BLaER1 treated with 17β-estradiol and CSF1 and Interleukin-3, amounts not matched to agents 10 nM and 100 nM (cell line): ENCODE measurements around the gene CCDC144A.
"Not testable (repeated sequence)": the region's sequence is repeated elsewhere in the genome, so short reads cannot be mapped to it uniquely, and the experiment has no call there.

Experiments
- H3K27ac ChIP-seq, 11 experiments: shearing (Covaris generic); formaldehyde crosslinking; 2 replicates each; pipeline ENCODE4 v1.8.1; 2022
- H3K27me3 ChIP-seq, 11 experiments: shearing (Covaris generic); formaldehyde crosslinking; 2 replicates each; pipeline ENCODE4 v1.8.1; 2022
- H3K36me3 ChIP-seq, 11 experiments: shearing (Covaris generic); formaldehyde crosslinking; 2 replicates each; pipeline ENCODE4 v1.8.1; 2022
- H3K4me1 ChIP-seq, 10 experiments: shearing (Covaris generic); formaldehyde crosslinking; 2 replicates each; pipeline ENCODE4 v1.8.1; 2022
- H3K4me2 ChIP-seq, 11 experiments: shearing (Covaris generic); formaldehyde crosslinking; 2 replicates each; pipeline ENCODE4 v1.8.1; 2022
- H3K4me3 ChIP-seq, 10 experiments: shearing (Covaris generic); formaldehyde crosslinking; 2 replicates each; pipeline ENCODE4 v1.8.1; 2022
- H3K9ac ChIP-seq, 11 experiments: shearing (Covaris generic); formaldehyde crosslinking; 2 replicates each; pipeline ENCODE4 v1.8.1; 2022
- H3K9me3 ChIP-seq, 11 experiments: shearing (Covaris generic); formaldehyde crosslinking; replicated peaks in 1 of 11; 2 replicates each; pipeline ENCODE4 v1.8.1; 2022
- H4K20me1 ChIP-seq, 11 experiments: shearing (Covaris generic); formaldehyde crosslinking; 2 replicates each; pipeline ENCODE4 v1.8.1; 2022
- Cebpa-rat ChIP-seq, 11 experiments: shearing (Covaris generic); IDR thresholded peaks; 2 replicates each; pipeline ENCODE4 v1.8.1; 2022

CCDC144A gene, protein sequence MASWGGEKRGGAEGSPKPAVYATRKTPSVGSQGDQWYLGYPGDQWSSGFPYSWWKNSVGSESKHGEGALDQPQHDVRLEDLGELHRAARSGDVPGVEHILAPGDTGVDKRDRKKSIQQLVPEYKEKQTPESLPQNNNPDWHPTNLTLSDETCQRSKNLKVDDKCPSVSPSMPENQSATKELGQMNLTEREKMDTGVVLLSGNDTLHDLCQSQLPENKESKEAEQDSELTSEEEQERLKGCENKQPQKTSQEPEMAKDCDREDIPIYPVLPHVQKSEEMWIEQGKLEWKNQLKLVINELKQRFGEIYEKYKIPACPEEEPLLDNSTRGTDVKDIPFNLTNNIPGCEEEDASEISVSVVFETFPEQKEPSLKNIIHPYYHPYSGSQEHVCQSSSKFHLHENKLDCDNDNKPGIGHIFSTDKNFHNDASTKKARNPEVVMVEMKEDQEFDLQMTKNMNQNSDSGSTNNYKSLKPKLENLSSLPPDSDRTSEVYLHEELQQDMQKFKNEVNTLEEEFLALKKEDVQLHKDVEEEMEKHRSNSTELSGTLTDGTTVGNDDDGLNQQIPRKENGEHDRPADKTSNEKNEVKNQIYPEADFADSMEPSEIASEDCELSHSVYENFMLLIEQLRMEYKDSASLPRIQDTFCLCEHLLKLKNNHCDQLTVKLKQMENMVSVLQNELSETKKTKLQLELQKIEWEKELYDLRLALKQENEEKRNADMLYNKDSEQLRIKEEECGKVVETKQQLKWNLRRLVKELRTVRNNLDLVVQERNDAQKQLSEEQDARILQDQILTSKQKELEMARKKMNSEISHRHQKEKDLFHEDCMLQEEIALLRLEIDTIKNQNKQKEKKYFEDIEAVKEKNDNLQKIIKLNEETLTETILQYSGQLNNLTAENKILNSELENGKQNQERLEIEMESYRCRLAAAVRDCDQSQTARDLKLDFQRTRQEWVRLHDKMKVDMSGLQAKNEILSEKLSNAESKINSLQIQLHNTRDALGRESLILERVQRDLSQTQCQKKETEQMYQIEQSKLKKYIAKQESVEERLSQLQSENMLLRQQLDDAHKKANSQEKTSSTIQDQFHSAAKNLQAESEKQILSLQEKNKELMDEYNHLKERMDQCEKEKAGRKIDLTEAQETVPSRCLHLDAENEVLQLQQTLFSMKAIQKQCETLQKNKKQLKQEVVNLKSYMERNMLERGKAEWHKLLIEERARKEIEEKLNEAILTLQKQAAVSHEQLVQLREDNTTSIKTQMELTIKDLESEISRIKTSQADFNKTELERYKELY (N-terminal part only)

DNA sequence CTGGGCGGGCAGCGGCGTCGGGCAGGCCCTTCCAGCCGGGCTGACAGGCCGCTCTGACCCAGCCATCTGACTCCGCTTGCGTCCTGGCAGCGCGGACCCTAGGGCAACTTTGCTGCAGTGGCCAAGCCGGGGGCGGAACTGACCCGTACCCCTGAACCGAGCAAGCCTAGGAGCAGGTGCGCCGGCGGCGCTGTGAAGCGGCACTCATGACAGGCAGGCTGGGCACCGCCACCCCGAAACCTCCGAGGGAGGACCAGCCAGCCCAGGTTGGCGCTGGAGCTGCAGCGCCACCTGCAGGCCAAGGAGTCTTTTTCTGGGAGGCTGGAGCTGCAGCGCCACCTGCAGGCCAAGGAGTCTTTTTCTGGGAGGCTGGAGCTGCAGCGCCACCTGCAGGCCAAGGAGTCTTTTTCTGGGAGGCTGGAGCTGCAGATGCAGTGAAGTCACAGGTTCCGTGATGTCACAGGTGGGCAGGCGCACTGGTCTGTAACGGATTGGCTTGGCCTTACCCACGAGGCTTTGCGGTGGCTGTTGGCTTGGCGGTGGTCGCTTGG, at the start of gene CCDC144A:
CCDC144A (plus strand) TSS at position 511 of the 551 bp plus-strand sequence. CDS start 160 bp downstream, outside the sequence.
- H3K4me3 ChIP-seq, H4K20me1 ChIP-seq, H3K27me3 ChIP-seq, H3K9ac ChIP-seq, H3K4me1 ChIP-seq, H3K4me2 ChIP-seq, H3K36me3 ChIP-seq, H3K27ac ChIP-seq: not testable (repeated sequence)
- peaks cover 3 to 15% (median 12%) of the 10 kb centered on the region in 11 experiments; a peak in 15 of 22 replicates for H3K9me3 ChIP-seq

GRCh38 chr17:16649585-16649984, 40.5 kb upstream of the CCDC144A start:
- Histone ChIP-seq H3K4me3 (no peak overlapping the region), H3K4me2 (no peak overlapping the region), H3K9me3 (peaks cover 9 to 58% (median 17%) of the 10 kb centered on the region in 11 experiments; a peak in 20 of 22 replicates), H3K9ac (no peak overlapping the region), H3K27ac (no peak overlapping the region), H3K36me3 (peaks cover 19 to 68% (median 46%) of the 10 kb centered on the region in 11 experiments; a peak in 21 of 22 replicates), H3K4me1 (peaks cover 7 to 12% (median 9%) of the 10 kb centered on the region in 10 experiments; a peak in 17 of 20 replicates), H4K20me1 (no peaks in the 10 kb centered on the region), H3K27me3 (no peaks in the 10 kb centered on the region)
- no peak for TF ChIP-seq Cebpa-rat (IDR thresholded peaks at IDR 0.05)

- H3K9ac ChIP-seq = peak overlapping the region in 1 of 11 experiments; percentile 88; a peak in 1 of 22 replicates
These were observed 37.8 kb upstream of the CCDC144A start for GRCh38 chr17:16652252-16652651.

DNA sequence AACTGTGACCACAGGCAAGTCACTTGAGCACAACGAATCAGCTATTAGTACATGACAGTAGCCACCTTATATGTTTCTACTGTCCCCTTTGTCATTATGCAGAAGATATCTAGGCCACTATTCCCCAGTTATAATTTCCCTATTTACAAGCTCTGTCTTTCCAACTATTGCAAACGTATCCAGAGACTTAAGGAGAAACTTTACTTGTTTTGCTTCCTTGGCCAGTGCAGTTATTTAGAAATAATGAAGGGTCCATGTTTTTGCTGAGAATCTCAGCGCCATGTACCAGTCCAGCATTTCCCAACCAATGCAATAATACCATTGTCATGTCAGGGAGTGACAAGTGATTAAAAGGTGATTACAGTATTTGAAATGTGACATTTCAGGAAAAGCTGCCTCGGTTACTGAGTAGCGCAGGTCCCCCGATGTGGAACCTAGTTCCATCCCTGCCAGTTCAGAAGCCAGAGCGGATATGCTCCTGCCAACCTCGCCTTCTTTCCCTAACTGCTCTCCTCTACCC, 37.1 kb upstream of the CCDC144A start:
- Histone ChIP-seq H3K4me3 (peak overlapping the region; percentile 74 to 95 (median 86)), H3K27ac (peak overlapping the region; percentile 78 to 89 (median 84)), H3K4me1 (peaks cover 7 to 12% (median 9%) of the 10 kb centered on the region in 10 experiments; a peak in 17 of 20 replicates), H3K4me2 (peak overlapping the region; percentile 84 to 94 (median 91)), H3K9ac (peak overlapping the region; percentile 83 to 92 (median 89)), H3K27me3 (no peaks in the 10 kb centered on the region), H3K36me3 (peaks cover 2 to 34% (median 21%) of the 10 kb centered on the region in 11 experiments; a peak in 20 of 22 replicates), H4K20me1 (no peaks in the 10 kb centered on the region), H3K9me3 (peaks cover 1 to 44% (median 18%) of the 10 kb centered on the region in 11 experiments; a peak in 20 of 22 replicates)
- no peak for TF ChIP-seq Cebpa-rat (IDR thresholded peaks at IDR 0.05)

More at GRCh38 chr17:16652252-16652651, 37.8 kb upstream of the CCDC144A start:
- Histone ChIP-seq H4K20me1 (no peaks in the 10 kb centered on the region), H3K4me1 (peaks cover 7 to 12% (median 9%) of the 10 kb centered on the region in 10 experiments; a peak in 17 of 20 replicates), H3K36me3 (peaks cover 6 to 41% (median 26%) of the 10 kb centered on the region in 11 experiments; a peak in 21 of 22 replicates), H3K4me2 (peak overlapping the region; percentile 84 to 94 (median 91)), H3K27me3 (no peaks in the 10 kb centered on the region), H3K9me3 (peaks cover 0 to 44% (median 11%) of the 10 kb centered on the region in 11 experiments; a peak in 14 of 22 replicates), H3K4me3 (peak overlapping the region in 4 of 10 experiments; percentile 74 to 95 (median 88); a peak in 4 of 20 replicates), H3K27ac (no peak overlapping the region)
- no peak for TF ChIP-seq Cebpa-rat (IDR thresholded peaks at IDR 0.05)

DNA sequence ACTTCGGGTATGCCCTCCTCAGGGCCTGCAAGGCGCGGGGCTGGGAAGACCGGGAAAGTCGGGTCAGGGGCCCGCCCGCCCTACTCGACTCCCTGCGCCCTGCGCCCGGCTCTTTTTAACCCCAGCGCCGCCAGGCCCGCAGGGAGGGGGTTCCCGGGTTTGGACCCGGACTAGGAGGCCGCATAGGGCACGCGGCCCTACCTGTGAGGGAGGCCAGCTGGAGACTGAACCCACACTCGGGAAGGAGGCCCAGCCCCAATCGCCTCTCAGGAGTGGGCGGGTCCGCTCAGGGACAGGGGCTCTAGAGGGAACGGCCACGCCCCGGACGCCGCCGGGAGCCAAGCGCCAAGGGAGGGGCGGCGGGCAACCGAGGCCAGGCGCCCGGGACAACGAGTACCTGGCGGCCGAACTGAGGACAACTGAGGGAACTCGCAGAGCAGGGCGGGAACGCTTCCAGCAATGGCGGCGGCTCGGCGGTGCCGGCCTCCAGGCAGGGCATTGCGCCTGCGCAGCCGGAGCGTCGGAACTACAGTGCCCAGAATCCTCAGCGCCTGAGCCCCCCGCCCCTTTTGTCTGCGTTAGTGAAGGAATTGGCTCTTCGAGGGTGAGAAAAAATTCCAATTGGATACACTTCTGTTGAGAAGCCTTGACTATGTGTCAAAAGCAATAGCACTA, 36.5 kb upstream of the CCDC144A start, which contains the start of gene ZNF624:
ZNF624 (minus strand) TSS at position 484 of the 675 bp plus-strand sequence.
- Histone ChIP-seq H3K9me3 (peaks cover 7 to 44% (median 23%) of the 10 kb centered on the region in 11 experiments; a peak in 21 of 22 replicates), H3K27ac (peak within 1 kb of the TSS; percentile 78 to 89 (median 84)), H3K4me2 (peak within 1 kb of the TSS; percentile 84 to 94 (median 91)), H3K9ac (peak within 1 kb of the TSS; percentile 83 to 92 (median 89)), H3K4me1 (peaks cover 7 to 12% (median 9%) of the 10 kb centered on the region in 10 experiments; a peak in 17 of 20 replicates), H3K27me3 (no peaks in the 10 kb centered on the region), H3K4me3 (peak within 1 kb of the TSS; percentile 74 to 95 (median 86)), H3K36me3 (peaks cover 0 to 29% (median 15%) of the 10 kb centered on the region in 11 experiments; a peak in 17 of 22 replicates), H4K20me1 (no peaks in the 10 kb centered on the region)
- no peak for TF ChIP-seq Cebpa-rat (IDR thresholded peaks at IDR 0.05)

- Histone ChIP-seq H3K4me3 (no peak overlapping the region), H3K9ac (no peak overlapping the region), H3K27ac (no peak overlapping the region), H3K4me2 (no peak overlapping the region), H3K4me1 (peaks cover 0 to 10% (median 7%) of the 10 kb centered on the region in 10 experiments; a peak in 15 of 20 replicates), H3K27me3 (0 out of 22 replicates have a peak, but pooled peaks cover 0 to under 1% (median 0%) of the 10 kb centered on the region in 11 experiments), H3K9me3 (peaks cover 9 to 26% (median 18%) of the 10 kb centered on the region in 11 experiments; a peak in 21 of 22 replicates), H3K36me3 (no peaks in the 10 kb centered on the region), H4K20me1 (no peaks in the 10 kb centered on the region)
- TF ChIP-seq Cebpa-rat (IDR thresholded peaks at IDR 0.05) = no peak
These were observed 28.8 kb upstream of the CCDC144A start for GRCh38 chr17:16661217-16661616.

DNA sequence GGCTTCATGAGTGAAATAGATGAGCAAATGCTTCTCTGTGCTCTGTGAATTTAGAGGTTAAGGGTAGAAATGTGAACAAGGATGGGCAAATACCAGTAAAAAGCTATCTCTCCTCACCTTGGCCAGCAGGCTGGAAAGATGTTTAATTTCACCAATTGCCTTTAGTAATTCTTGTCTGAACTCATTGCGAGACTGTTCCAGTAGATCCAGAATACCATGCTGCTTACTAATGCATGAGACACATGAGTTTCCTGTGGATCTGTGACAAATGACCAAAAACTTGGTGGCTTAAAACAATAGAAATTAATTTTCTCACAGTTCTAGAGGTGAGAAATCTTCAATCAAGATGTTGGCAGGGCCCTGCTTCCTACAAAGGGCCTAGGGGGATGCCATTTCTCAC, 27.1 kb upstream of the CCDC144A start:
- H3K4me1 ChIP-seq = peaks cover 6 to 22% (median 18%) of the 10 kb centered on the region in 10 experiments; a peak in 19 of 20 replicates
- H3K27me3 ChIP-seq = peaks cover 11 to 15% (median 13%) of the 10 kb centered on the region in 11 experiments
- H3K9ac ChIP-seq = no peak overlapping the region
- no peaks in the 10 kb centered on the region for H3K36me3 ChIP-seq
- H3K4me3 ChIP-seq = no peak overlapping the region
- H3K27ac ChIP-seq = no peak overlapping the region
- peaks cover 7 to 16% (median 9%) of the 10 kb centered on the region in 11 experiments; a peak in 21 of 22 replicates for H3K9me3 ChIP-seq
- no peaks in the 10 kb centered on the region for H4K20me1 ChIP-seq
- TF ChIP-seq Cebpa-rat (IDR thresholded peaks at IDR 0.05) = no peak
- no peak overlapping the region for H3K4me2 ChIP-seq

- Histone ChIP-seq H3K4me1 (peaks cover 6 to 26% (median 20%) of the 10 kb centered on the region in 10 experiments; a peak in 19 of 20 replicates), H3K9ac (peak overlapping the region in 10 of 11 experiments; percentile 47 to 80 (median 67); a peak in 17 of 22 replicates), H3K4me2 (peak overlapping the region; percentile 91 to 98 (median 96)), H3K4me3 (peak overlapping the region; percentile 47 to 72 (median 60)), H3K27ac (peak overlapping the region in 6 of 11 experiments; percentile 23 to 72 (median 62); a peak in 10 of 22 replicates), H3K27me3 (peaks cover 20 to 33% (median 28%) of the 10 kb centered on the region in 11 experiments)
- H4K20me1 ChIP-seq, H3K36me3 ChIP-seq, H3K9me3 ChIP-seq: not testable (repeated sequence)
These were observed 23.5 kb upstream of the CCDC144A start for GRCh38 chr17:16666553-16666906.

GRCh38 chr17:16666907-16667636, 23.0 kb upstream of the CCDC144A start:
- H4K20me1 ChIP-seq, H3K9me3 ChIP-seq, H3K36me3 ChIP-seq: not testable (repeated sequence)
- H3K27ac ChIP-seq = peak overlapping the region in 6 of 11 experiments; percentile 23 to 72 (median 62); a peak in 10 of 22 replicates
- peak overlapping the region; percentile 91 to 98 (median 96) for H3K4me2 ChIP-seq
- peaks cover 20 to 33% (median 28%) of the 10 kb centered on the region in 11 experiments for H3K27me3 ChIP-seq
- H3K4me1 ChIP-seq = peaks cover 6 to 26% (median 20%) of the 10 kb centered on the region in 10 experiments; a peak in 19 of 20 replicates
- peak overlapping the region; percentile 47 to 80 (median 67); a peak in 19 of 22 replicates for H3K9ac ChIP-seq
- peak overlapping the region; percentile 47 to 72 (median 60) for H3K4me3 ChIP-seq
